Uterus (tissue), 4 donors: ENCODE measurements around the gene TEKT3. TPM values are rescaled to one million over a fixed set of nuclear protein-coding genes. Genes with fewer than 3 reads are reported as not detected.

Experiments
- DNase-seq, 2 donors: peaks; one replicate each; pipeline ENCODE4 v3.0.0-alpha.2; 2019 to 2020
- H3K27ac ChIP-seq, 2 donors: fragments of 200-600 bp; sonication (generic); 1 replicate in 1 of 2; 2 replicates in 1 of 2; pipeline ENCODE4 v1.5.1; 2016 to 2018
- H3K27me3 ChIP-seq, 2 donors: fragments of 200-600 bp; sonication (generic); one replicate each; pipeline ENCODE4 v1.5.1; 2018 to 2019; ENCODE audit warnings: control low read depth in 1 of 2
- H3K36me3 ChIP-seq, 2 donors: fragments of 200-600 bp; sonication (generic); one replicate each; pipeline ENCODE4 v1.5.1; 2019; ENCODE audit warnings: control low read depth in 1 of 2
- H3K4me1 ChIP-seq, 2 donors: fragments of 200-600 bp; sonication (generic); one replicate each; pipeline ENCODE4 v1.5.1; 2018 to 2019; ENCODE audit warnings: control low read depth in 1 of 2
- H3K4me3 ChIP-seq, 2 donors: fragments of 200-600 bp; sonication (generic); 1 replicate in 1 of 2; 2 replicates in 1 of 2; pipeline ENCODE4 v1.5.1; 2018 to 2019; ENCODE audit warnings: mild to moderate bottlenecking in 1 of 2
- H3K9me3 ChIP-seq, 2 donors: fragments of 200-600 bp; sonication (generic); one replicate each; pipeline ENCODE4 v1.5.1; 2019; ENCODE audit warnings: control low read depth in 1 of 2
- POLR2A ChIP-seq, 2 donors: fragments of 450-650 bp; IDR thresholded peaks; one replicate each; pipeline ENCODE4 v1.6.1; 2016; ENCODE audit warnings: antibody characterized with exemption in 2 of 2, mild to moderate bottlenecking in 1 of 2, moderate library complexity in 1 of 2
- intact Hi-C: fragments of 100-400 bp; cut with DNase I; formaldehyde crosslinking; loops from one replicate; pipeline ENCODE4 v1.15.1; 2023; ENCODE audit warnings: low total_unique reads
- total RNA-seq, 4 donors: library from RNA; depleted of rRNA in 3 of 4; stranded (reverse); fragments of >200 nt in 3 of 4; gene quantifications; one replicate each; pipeline versions ENCODE4 v1.1.0 to v1.2.4, GENCODE V29; 2014 to 2023
- TF ChIP-seq, protein P1 (sequence below), 4 experiments: fragments of 200-600 bp in 2 of 4; fragments of 450-650 bp in 2 of 4; sonication (generic) in 2 of 4; IDR thresholded peaks; one replicate each; pipeline ENCODE4 v1.5.1; 2016 to 2019; ENCODE audit warnings: antibody characterized with exemption in 4 of 4, mild to moderate bottlenecking in 2 of 4, moderate library complexity in 1 of 4
- donor health status: DM: yes; HTN: yes; CAD: no.

Gene TEKT3
- total RNA-seq, 4 donors from 2014 or later = 0.51 to 2.6 (median 0.90) TPM; not detected in 1

- TF ChIP-seq, protein P1, sequence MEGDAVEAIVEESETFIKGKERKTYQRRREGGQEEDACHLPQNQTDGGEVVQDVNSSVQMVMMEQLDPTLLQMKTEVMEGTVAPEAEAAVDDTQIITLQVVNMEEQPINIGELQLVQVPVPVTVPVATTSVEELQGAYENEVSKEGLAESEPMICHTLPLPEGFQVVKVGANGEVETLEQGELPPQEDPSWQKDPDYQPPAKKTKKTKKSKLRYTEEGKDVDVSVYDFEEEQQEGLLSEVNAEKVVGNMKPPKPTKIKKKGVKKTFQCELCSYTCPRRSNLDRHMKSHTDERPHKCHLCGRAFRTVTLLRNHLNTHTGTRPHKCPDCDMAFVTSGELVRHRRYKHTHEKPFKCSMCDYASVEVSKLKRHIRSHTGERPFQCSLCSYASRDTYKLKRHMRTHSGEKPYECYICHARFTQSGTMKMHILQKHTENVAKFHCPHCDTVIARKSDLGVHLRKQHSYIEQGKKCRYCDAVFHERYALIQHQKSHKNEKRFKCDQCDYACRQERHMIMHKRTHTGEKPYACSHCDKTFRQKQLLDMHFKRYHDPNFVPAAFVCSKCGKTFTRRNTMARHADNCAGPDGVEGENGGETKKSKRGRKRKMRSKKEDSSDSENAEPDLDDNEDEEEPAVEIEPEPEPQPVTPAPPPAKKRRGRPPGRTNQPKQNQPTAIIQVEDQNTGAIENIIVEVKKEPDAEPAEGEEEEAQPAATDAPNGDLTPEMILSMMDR (IDR thresholded peaks at IDR 0.05) = no peak
- no peak for TF ChIP-seq POLR2A (IDR thresholded peaks at IDR 0.05)
- DNase-seq = no peak
- H3K27ac ChIP-seq = peak overlapping the region; percentile 79 to 83
- H3K27me3 ChIP-seq = no peaks in the 10 kb centered on the region
- no peaks in the 10 kb centered on the region for H3K4me1 ChIP-seq
- H3K36me3 ChIP-seq = no peaks in the 10 kb centered on the region
- peak overlapping the region in 1 of 2 donors; percentile 13 for H3K4me3 ChIP-seq
- intact Hi-C loops = loop anchor here (5.0 kb wide), 1 partner anchor 89 kb away; no protein-coding TSS in a partner anchor
- no peaks in the 10 kb centered on the region for H3K9me3 ChIP-seq
Measured at GRCh38 chr17:15351478-15351840, 10.1 kb upstream of the TEKT3 start.

DNA sequence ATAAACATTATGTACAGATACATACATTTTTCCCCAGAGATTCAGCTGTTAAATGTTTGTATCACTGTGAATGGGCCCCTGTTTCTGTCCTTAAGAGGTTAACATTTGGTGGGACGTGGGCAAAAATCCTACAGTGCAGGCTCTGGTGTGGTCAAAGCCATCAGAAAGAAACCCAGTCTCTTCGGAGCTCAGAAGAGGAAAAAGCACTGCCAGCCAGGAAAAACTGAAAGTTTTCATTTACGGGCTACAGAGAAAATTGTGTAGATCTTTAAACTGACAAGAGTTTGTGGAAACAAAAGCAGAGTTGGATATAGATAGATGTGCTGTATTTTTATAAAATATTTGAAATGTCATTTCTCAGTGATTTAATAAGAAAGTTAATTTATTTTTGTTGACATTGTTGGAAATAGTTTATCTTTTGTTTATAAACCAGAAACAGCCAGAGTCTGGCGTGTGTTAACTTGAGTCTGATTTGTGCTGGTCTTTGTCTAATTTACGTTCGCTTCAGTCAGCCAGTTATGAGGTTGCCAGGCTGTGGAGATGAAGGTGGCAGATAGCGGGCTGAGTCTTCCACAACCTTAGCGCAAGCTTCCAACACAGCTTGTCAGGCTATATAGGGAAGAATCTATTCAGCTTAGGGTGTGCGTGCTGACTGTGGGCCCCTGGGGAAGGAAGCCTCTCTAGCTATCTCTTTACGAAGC, 9.5 kb upstream of the TEKT3 start:
- no peaks in the 10 kb centered on the region for H3K36me3 ChIP-seq
- intact Hi-C loops = loop anchor here (5.0 kb wide), 1 partner anchor 89 kb away; no protein-coding TSS in a partner anchor
- peak; percentile 50 to 74 for DNase-seq
- TF ChIP-seq POLR2A (IDR thresholded peaks at IDR 0.05) = no peak
- TF ChIP-seq, protein P1 (IDR thresholded peaks at IDR 0.05) = no peak
- no peaks in the 10 kb centered on the region for H3K27me3 ChIP-seq
- no peaks in the 10 kb centered on the region for H3K9me3 ChIP-seq
- peak overlapping the region; percentile 79 to 83 for H3K27ac ChIP-seq
- H3K4me1 ChIP-seq = no peaks in the 10 kb centered on the region
- peak overlapping the region in 1 of 2 donors; percentile 13 for H3K4me3 ChIP-seq

DNA sequence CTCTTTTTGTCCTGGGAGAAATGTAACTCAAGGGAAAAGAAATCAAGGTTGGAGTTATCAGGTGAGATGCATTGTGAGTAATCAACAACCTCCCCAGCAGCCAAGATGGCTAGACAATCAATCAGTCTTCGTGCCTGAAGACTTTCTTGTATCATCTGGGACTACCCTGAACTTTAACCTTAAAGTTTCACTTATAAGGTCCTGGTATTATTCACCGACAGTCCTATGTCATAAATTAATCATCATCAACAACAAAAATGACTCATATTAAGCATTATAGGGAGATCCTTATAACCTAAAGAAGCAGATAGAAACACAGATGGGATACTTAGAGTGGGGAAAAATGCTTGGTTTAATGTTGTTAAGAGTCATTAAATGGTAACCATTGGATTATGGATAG, 7.7 kb upstream of the TEKT3 start:
- no peaks in the 10 kb centered on the region for H3K36me3 ChIP-seq
- no peak for DNase-seq
- intact Hi-C loops = no loop called here
- no peaks in the 10 kb centered on the region for H3K4me1 ChIP-seq
- TF ChIP-seq, protein P1 (IDR thresholded peaks at IDR 0.05) = no peak
- no peak for TF ChIP-seq POLR2A (IDR thresholded peaks at IDR 0.05)
- no peak overlapping the region for H3K27ac ChIP-seq
- H3K9me3 ChIP-seq = no peaks in the 10 kb centered on the region
- no peak overlapping the region for H3K4me3 ChIP-seq
- no peaks in the 10 kb centered on the region for H3K27me3 ChIP-seq

GRCh38 chr17:15348021-15348420, 6.6 kb upstream of the TEKT3 start:
- peak in 1 of 2 donors; percentile 28 for DNase-seq
- no peak for TF ChIP-seq POLR2A (IDR thresholded peaks at IDR 0.05)
- TF ChIP-seq, protein P1 (IDR thresholded peaks at IDR 0.05) = no peak

GRCh38 chr17:15346066-15346595, 4.7 kb upstream of the TEKT3 start:
- Histone ChIP-seq H3K27me3 (no peaks in the 10 kb centered on the region), H3K36me3 (no peaks in the 10 kb centered on the region), H3K4me1 (no peaks in the 10 kb centered on the region), H3K9me3 (no peaks in the 10 kb centered on the region), H3K4me3 (no peak overlapping the region), H3K27ac (no peak overlapping the region)
- intact Hi-C loops = no loop called here
- no peak for DNase-seq
- TF ChIP-seq, protein P1 (IDR thresholded peaks at IDR 0.05) = no peak
- no peak for TF ChIP-seq POLR2A (IDR thresholded peaks at IDR 0.05)

More at GRCh38 chr17:15348021-15348420, 6.6 kb upstream of the TEKT3 start:
- intact Hi-C loops = no loop called here
- Histone ChIP-seq H3K9me3 (no peaks in the 10 kb centered on the region), H3K4me3 (no peak overlapping the region), H3K36me3 (no peaks in the 10 kb centered on the region), H3K27me3 (no peaks in the 10 kb centered on the region), H3K4me1 (no peaks in the 10 kb centered on the region), H3K27ac (no peak overlapping the region)
